ENCODE results near the gene PLXNC1. TPM values are rescaled to one million over a fixed set of nuclear protein-coding genes. Genes with fewer than 3 reads are reported as not detected.

PLXNC1 gene
- total and polyA plus RNA-seq, 2 donors (not counting 1 experiment from before 2014, with no cell fraction given) = 15.1 to 86.9 TPM

- H3K4me1 ChIP-seq (ENCODE audit: control insufficient read depth, extremely low read depth, insufficient read depth, low read length) = no peaks in the 10 kb centered on the region
- H3K4me3 ChIP-seq (replicated peaks in 1 of 4; ENCODE audit: control extremely low read depth in 1 of 4, insufficient read depth in 1 of 4, low read depth in 3 of 4, low read length in 4 of 4) = no peak overlapping the region
- H3K9me3 ChIP-seq (ENCODE audit: control insufficient read depth, insufficient read depth, low read depth, low read length) = no peaks in the 10 kb centered on the region
- no peaks in the 10 kb centered on the region for H3K36me3 ChIP-seq (ENCODE audit: control insufficient read depth, insufficient read depth, low read length)
- H3K79me2 ChIP-seq (ENCODE audit: control insufficient read depth, insufficient read depth, low read length) = no peaks in the 10 kb centered on the region
- no peak overlapping the region for H3K9ac ChIP-seq (ENCODE audit: insufficient read depth, low read length)
- DNase-seq (ENCODE audit: low read depth in 2 of 2) = no peak
- no peak overlapping the region for H3K4me2 ChIP-seq (ENCODE audit: extremely low read depth, insufficient read depth, low read length)
- no peak overlapping the region for H2AFZ ChIP-seq (ENCODE audit: low read length)
- no peaks in the 10 kb centered on the region for H4K20me1 ChIP-seq (ENCODE audit: control insufficient read depth, extremely low read depth, insufficient read depth, low read length)
- no peak overlapping the region for H3K27ac ChIP-seq (ENCODE audit: insufficient read depth, low read length)
- no peaks in the 10 kb centered on the region for H3K27me3 ChIP-seq (ENCODE audit: control insufficient read depth, insufficient read depth, low read length)
- no peak for TF ChIP-seq EZH2 (IDR thresholded peaks at IDR 0.05; ENCODE audit: low read length, missing control alignments)
- no peak for TF ChIP-seq CTCF (conservative IDR thresholded peaks at IDR 0.05 in 1 of 2, IDR thresholded peaks at IDR 0.05 in 1 of 2; ENCODE audit: low read depth in 1 of 2, low read length in 2 of 2)
Measured at GRCh38 chr12:94178882-94179281, 30.5 kb downstream of the PLXNC1 start.

GRCh38 chr12:94179723-94180122 lies 31.3 kb downstream of the PLXNC1 start:
- no peaks in the 10 kb centered on the region for H3K36me3 ChIP-seq (ENCODE audit: control insufficient read depth, insufficient read depth, low read length)
- no peak overlapping the region for H3K9ac ChIP-seq (ENCODE audit: insufficient read depth, low read length)
- no peaks in the 10 kb centered on the region for H3K79me2 ChIP-seq (ENCODE audit: control insufficient read depth, insufficient read depth, low read length)
- H3K27me3 ChIP-seq (ENCODE audit: control insufficient read depth, insufficient read depth, low read length) = no peaks in the 10 kb centered on the region
- H3K4me3 ChIP-seq (replicated peaks in 1 of 4; ENCODE audit: control extremely low read depth in 1 of 4, insufficient read depth in 1 of 4, low read depth in 3 of 4, low read length in 4 of 4) = no peak overlapping the region
- TF ChIP-seq EZH2 (IDR thresholded peaks at IDR 0.05; ENCODE audit: low read length, missing control alignments) (no peak), CTCF (conservative IDR thresholded peaks at IDR 0.05 in 1 of 2, IDR thresholded peaks at IDR 0.05 in 1 of 2; ENCODE audit: low read depth in 1 of 2, low read length in 2 of 2) (no peak)
- H3K4me2 ChIP-seq (ENCODE audit: extremely low read depth, insufficient read depth, low read length) = no peak overlapping the region
- no peak for DNase-seq (ENCODE audit: low read depth in 2 of 2)
- no peak overlapping the region for H2AFZ ChIP-seq (ENCODE audit: low read length)
- no peaks in the 10 kb centered on the region for H3K4me1 ChIP-seq (ENCODE audit: control insufficient read depth, extremely low read depth, insufficient read depth, low read length)
- H3K27ac ChIP-seq (ENCODE audit: insufficient read depth, low read length) = no peak overlapping the region
- no peaks in the 10 kb centered on the region for H4K20me1 ChIP-seq (ENCODE audit: control insufficient read depth, extremely low read depth, insufficient read depth, low read length)
- no peaks in the 10 kb centered on the region for H3K9me3 ChIP-seq (ENCODE audit: control insufficient read depth, insufficient read depth, low read depth, low read length)

- TF ChIP-seq CTCF (conservative IDR thresholded peaks at IDR 0.05 in 1 of 2, IDR thresholded peaks at IDR 0.05 in 1 of 2; ENCODE audit: low read depth in 1 of 2, low read length in 2 of 2) = no peak
- no peak for TF ChIP-seq EZH2 (IDR thresholded peaks at IDR 0.05; ENCODE audit: low read length, missing control alignments)
- peaks cover 3% of the 10 kb centered on the region for H3K27me3 ChIP-seq (ENCODE audit: control insufficient read depth, insufficient read depth, low read length)
- no peak overlapping the region for H3K27ac ChIP-seq (ENCODE audit: insufficient read depth, low read length)
- peak in 1 of 2 donors; percentile 6 for DNase-seq (ENCODE audit: low read depth in 2 of 2)
- H3K79me2 ChIP-seq (ENCODE audit: control insufficient read depth, insufficient read depth, low read length) = no peaks in the 10 kb centered on the region
- no peak overlapping the region for H3K4me2 ChIP-seq (ENCODE audit: extremely low read depth, insufficient read depth, low read length)
- no peaks in the 10 kb centered on the region for H3K4me1 ChIP-seq (ENCODE audit: control insufficient read depth, extremely low read depth, insufficient read depth, low read length)
- no peak overlapping the region for H2AFZ ChIP-seq (ENCODE audit: low read length)
- no peak overlapping the region for H3K9ac ChIP-seq (ENCODE audit: insufficient read depth, low read length)
- H4K20me1 ChIP-seq (ENCODE audit: control insufficient read depth, extremely low read depth, insufficient read depth, low read length) = no peaks in the 10 kb centered on the region
- H3K36me3 ChIP-seq (ENCODE audit: control insufficient read depth, insufficient read depth, low read length) = no peaks in the 10 kb centered on the region
- H3K4me3 ChIP-seq (replicated peaks in 1 of 4; ENCODE audit: control extremely low read depth in 1 of 4, insufficient read depth in 1 of 4, low read depth in 3 of 4, low read length in 4 of 4) = no peak overlapping the region
- no peaks in the 10 kb centered on the region for H3K9me3 ChIP-seq (ENCODE audit: control insufficient read depth, insufficient read depth, low read depth, low read length)
Measured at GRCh38 chr12:94180558-94181296, 32.4 kb downstream of the PLXNC1 start.

Measured in fibroblast of lung (primary cell).